Astrocyte (in vitro differentiated cells and primary cell): ENCODE data around the gene ZBTB34. TPM values are rescaled to one million over a fixed set of nuclear protein-coding genes. Genes with fewer than 3 reads are reported as not detected.
"Not testable (repeated sequence)": the region's sequence is repeated elsewhere in the genome, so short reads cannot be mapped to it uniquely, and the experiment has no call there.

Experiments
- DNase-seq: peaks from one replicate; pipeline ENCODE4 v3.0.0-alpha.2; 2010; ENCODE audit warnings: low read depth
- FAIRE-seq: peaks from 2 replicates; lab custom pipeline; 2011; peaks lifted over from hg19 to GRCh38; lab: Jason Lieb, UNC
- H2AFZ ChIP-seq: 2 replicates; pipeline ENCODE4 v1.6.0; 2012; ENCODE audit warnings: low read depth, low read length, inconsistent platforms
- H3K27ac ChIP-seq: 2 replicates; pipeline ENCODE4 v1.5.1; 2011; ENCODE audit warnings: low read depth, low read length, inconsistent platforms
- H3K27me3 ChIP-seq: 2 replicates; pipeline ENCODE4 v1.6.0; 2011; ENCODE audit warnings: low read length, inconsistent platforms; ENCODE audit not compliant: insufficient read depth
- H3K36me3 ChIP-seq: 2 replicates; pipeline ENCODE4 v1.5.1; 2011; ENCODE audit warnings: low read length, inconsistent platforms; ENCODE audit not compliant: insufficient read depth
- H3K4me1 ChIP-seq: 2 replicates; pipeline ENCODE4 v1.5.1; 2011; ENCODE audit warnings: low read length, inconsistent platforms; ENCODE audit not compliant: insufficient read depth
- H3K4me2 ChIP-seq: 2 replicates; pipeline ENCODE4 v1.6.0; 2012; ENCODE audit warnings: low read length, inconsistent platforms
- H3K4me3 ChIP-seq: 2 replicates; pipeline ENCODE4 v1.5.1; 2011; ENCODE audit warnings: low read depth, mild to moderate bottlenecking, low read length, inconsistent platforms; ENCODE audit not compliant: insufficient read depth
- H3K79me2 ChIP-seq: 2 replicates; pipeline ENCODE4 v1.6.0; 2012; ENCODE audit warnings: mild to moderate bottlenecking, low read length, inconsistent platforms; ENCODE audit not compliant: insufficient read depth
- H3K9ac ChIP-seq: 2 replicates; pipeline ENCODE4 v1.6.0; 2012; ENCODE audit warnings: mild to moderate bottlenecking, low read length, inconsistent platforms
- H3K9me3 ChIP-seq: 2 replicates; pipeline ENCODE4 v1.5.1; 2012; ENCODE audit warnings: low read depth, mild to moderate bottlenecking, low read length, inconsistent platforms; ENCODE audit not compliant: insufficient read depth
- H4K20me1 ChIP-seq: 2 replicates; pipeline ENCODE4 v1.6.0; 2012; ENCODE audit warnings: low read length, inconsistent platforms; ENCODE audit not compliant: insufficient read depth
- H3K27ac Mint-ChIP-seq: one replicate; pipeline ENCODE4 v1.8.0; 2021; ENCODE audit warnings: mild to moderate bottlenecking, mixed read lengths; ENCODE audit not compliant: unreplicated experiment
- H3K27me3 Mint-ChIP-seq: one replicate; pipeline ENCODE4 v1.8.0; 2021; ENCODE audit warnings: low read depth, mixed read lengths; ENCODE audit not compliant: unreplicated experiment
- H3K36me3 Mint-ChIP-seq: one replicate; pipeline ENCODE4 v1.8.0; 2021; ENCODE audit warnings: low read depth, mixed read lengths; ENCODE audit not compliant: unreplicated experiment
- H3K4me1 Mint-ChIP-seq: one replicate; pipeline ENCODE4 v1.8.0; 2021; ENCODE audit warnings: low read depth, mixed read lengths; ENCODE audit not compliant: unreplicated experiment
- H3K4me3 Mint-ChIP-seq: one replicate; pipeline ENCODE4 v1.8.0; 2021; ENCODE audit warnings: mild to moderate bottlenecking, moderate library complexity, mixed read lengths; ENCODE audit not compliant: unreplicated experiment
- H3K9me3 Mint-ChIP-seq: one replicate; pipeline ENCODE4 v1.8.0; 2021; ENCODE audit warnings: mild to moderate bottlenecking, mixed read lengths; ENCODE audit not compliant: unreplicated experiment
- CTCF ChIP-seq: IDR thresholded peaks from 2 replicates; pipeline ENCODE4 v1.5.1; 2011; ENCODE audit warnings: low read depth, mild to moderate bottlenecking, inconsistent platforms, low read length, moderate library complexity; ENCODE audit not compliant: insufficient read depth
- EZH2 ChIP-seq: IDR thresholded peaks from 2 replicates; pipeline ENCODE4 v1.6.1; 2012; ENCODE audit warnings: mild to moderate bottlenecking, low read length, inconsistent platforms; ENCODE audit not compliant: insufficient read depth
- total RNA-seq: library from RNA; stranded (reverse); gene quantifications from 2 replicates; pipeline ENCODE4 v1.2.1, GENCODE V29; 2021

Gene ZBTB34
- total RNA-seq, 1 donor from 2014 or later, result 14.7 TPM

GRCh38 chr9:126814091-126814490, 46.3 kb upstream of the ZBTB34 start:
- Histone ChIP-seq H3K4me3 (no peak overlapping the region), H3K27ac (no peak overlapping the region), H3K27me3 (no peaks in the 10 kb centered on the region), H3K4me1 (no peaks in the 10 kb centered on the region), H4K20me1 (peaks cover 45% of the 10 kb centered on the region), H3K79me2 (peaks cover 80% of the 10 kb centered on the region), H3K36me3 (peaks cover 18% of the 10 kb centered on the region), H3K9me3 (peaks cover 4% of the 10 kb centered on the region), H3K4me2 (no peak overlapping the region), H3K9ac (no peak overlapping the region), H2AFZ (no peak overlapping the region)
- FAIRE-seq (no peak), DNase-seq (no peak)
- H3K4me1 Mint-ChIP-seq, result no peaks in the 10 kb centered on the region
- no peak overlapping the region for H3K4me3 Mint-ChIP-seq
- no peaks in the 10 kb centered on the region for H3K27me3 Mint-ChIP-seq
- H3K27ac Mint-ChIP-seq, result no peak overlapping the region
- peaks cover 28% of the 10 kb centered on the region for H3K36me3 Mint-ChIP-seq
- H3K9me3 Mint-ChIP-seq, result peaks cover 15% of the 10 kb centered on the region
- TF ChIP-seq CTCF (no peak), EZH2 (no peak)

DNA sequence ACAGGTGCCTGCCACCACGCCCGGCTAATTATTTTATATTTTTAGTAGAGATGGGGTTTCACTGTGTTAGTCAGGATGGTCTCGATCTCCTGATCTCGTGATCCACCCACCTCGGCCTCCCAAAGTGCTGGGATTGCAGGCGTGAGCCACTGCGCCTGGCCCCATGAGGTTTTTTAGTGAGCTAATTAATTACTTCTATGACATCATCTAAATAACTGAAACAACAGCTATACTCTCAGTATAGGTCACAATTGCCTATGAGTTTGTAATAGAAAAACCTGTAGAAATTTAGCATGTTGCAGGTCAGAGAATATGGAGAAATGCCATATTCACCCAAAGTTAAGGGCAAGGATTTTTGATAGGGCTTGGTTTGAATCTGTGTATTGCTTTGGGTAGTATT, 42.8 kb upstream of the ZBTB34 start:
- not testable (repeated sequence) for H3K27ac ChIP-seq, H3K4me3 ChIP-seq, H3K27me3 ChIP-seq, H3K4me2 ChIP-seq, DNase-seq, H3K27ac Mint-ChIP-seq, H3K9ac ChIP-seq, H3K36me3 ChIP-seq, FAIRE-seq, H3K4me1 Mint-ChIP-seq, H3K4me1 ChIP-seq, H2AFZ ChIP-seq, H3K4me3 Mint-ChIP-seq, H3K27me3 Mint-ChIP-seq
- Histone ChIP-seq H4K20me1 (peaks cover 50% of the 10 kb centered on the region), H3K9me3 (peaks cover 10% of the 10 kb centered on the region), H3K79me2 (peaks cover 84% of the 10 kb centered on the region)
- H3K9me3 Mint-ChIP-seq, result peaks cover 27% of the 10 kb centered on the region
- peaks cover 46% of the 10 kb centered on the region for H3K36me3 Mint-ChIP-seq

GRCh38 chr9:126818482-126818881, 42.0 kb upstream of the ZBTB34 start:
- Histone ChIP-seq H3K9me3 (peaks cover 10% of the 10 kb centered on the region), H3K79me2 (peaks cover 80% of the 10 kb centered on the region), H3K4me1 (no peaks in the 10 kb centered on the region), H3K27me3 (no peaks in the 10 kb centered on the region), H4K20me1 (peaks cover 46% of the 10 kb centered on the region), H2AFZ (no peak overlapping the region), H3K4me2 (no peak overlapping the region), H3K36me3 (peaks cover 5% of the 10 kb centered on the region), H3K9ac (no peak overlapping the region), H3K27ac (no peak overlapping the region), H3K4me3 (no peak overlapping the region)
- no peak for DNase-seq
- Mint-ChIP-seq H3K9me3 (peaks cover 27% of the 10 kb centered on the region), H3K27me3 (no peaks in the 10 kb centered on the region), H3K36me3 (peaks cover 43% of the 10 kb centered on the region), H3K4me1 (no peaks in the 10 kb centered on the region), H3K27ac (no peak overlapping the region), H3K4me3 (no peak overlapping the region)
- FAIRE-seq, result no peak
- TF ChIP-seq EZH2 (no peak), CTCF (no peak)
